22Rv1 (cell line): ENCODE data around the gene NPDC1.
A peak's percentile ranks its signal among the peaks of the same experiment; 100 is the strongest.

ENCODE experiments used
- H3K27ac ChIP-seq: fragments of 450-650 bp; 2 replicates; pipeline ENCODE4 v1.5.1; 2017
- CTCF ChIP-seq: fragments of 450-650 bp; IDR thresholded peaks from 2 replicates; pipeline ENCODE4 v1.5.1; 2017; ENCODE audit warnings: mild to moderate bottlenecking
- ZFX ChIP-seq: fragments of 450-650 bp; IDR thresholded peaks from 2 replicates; pipeline ENCODE4 v1.6.1; 2017; ENCODE audit warnings: antibody characterized with exemption, borderline replicate concordance

NPDC1 gene

GRCh38 chr9:137040568-137040967, 5.4 kb downstream of the NPDC1 start:
- TF ChIP-seq CTCF, result no peak
- TF ChIP-seq ZFX, result no peak
- H3K27ac ChIP-seq, result no peak overlapping the region

- H3K27ac ChIP-seq, result no peak overlapping the region
- TF ChIP-seq CTCF, result no peak
- TF ChIP-seq ZFX, result no peak
Observed at GRCh38 chr9:137039611-137040366, 6.2 kb downstream of the NPDC1 start.

GRCh38 chr9:137038916-137039315, 7.1 kb downstream of the NPDC1 start:
- no peak for TF ChIP-seq ZFX
- TF ChIP-seq CTCF, result no peak
- H3K27ac ChIP-seq, result peak overlapping the region; percentile 15; the same call in 1 of the 2 replicates

- H3K27ac ChIP-seq, result peak overlapping the region; percentile 67
- TF ChIP-seq CTCF (no peak), ZFX (no peak)
Observed at GRCh38 chr9:137037483-137037882, 8.5 kb downstream of the NPDC1 start.

GRCh38 chr9:137037035-137037434, 8.9 kb downstream of the NPDC1 start:
- H3K27ac ChIP-seq, result peak overlapping the region; percentile 67
- TF ChIP-seq ZFX (no peak), CTCF (no peak)

GRCh38 chr9:137035937-137036336, 10.0 kb downstream of the NPDC1 start:
- H3K27ac ChIP-seq, result peak overlapping the region; percentile 67
- TF ChIP-seq CTCF (no peak), ZFX (no peak)

- TF ChIP-seq CTCF (peak; percentile 73), ZFX (no peak)
- H3K27ac ChIP-seq, result peak overlapping the region; percentile 67
Observed at GRCh38 chr9:137035507-137035834, 10.5 kb downstream of the NPDC1 start.
